Measurements from ENCODE around the gene DCAF12. TPM values are rescaled to one million over a fixed set of nuclear protein-coding genes. Genes with fewer than 3 reads are reported as not detected.

The DCAF12 gene
- 37.6 and 41.0 TPM in 2 replicates for total RNA-seq (ENCODE audit: low replicate concordance)

DNA sequence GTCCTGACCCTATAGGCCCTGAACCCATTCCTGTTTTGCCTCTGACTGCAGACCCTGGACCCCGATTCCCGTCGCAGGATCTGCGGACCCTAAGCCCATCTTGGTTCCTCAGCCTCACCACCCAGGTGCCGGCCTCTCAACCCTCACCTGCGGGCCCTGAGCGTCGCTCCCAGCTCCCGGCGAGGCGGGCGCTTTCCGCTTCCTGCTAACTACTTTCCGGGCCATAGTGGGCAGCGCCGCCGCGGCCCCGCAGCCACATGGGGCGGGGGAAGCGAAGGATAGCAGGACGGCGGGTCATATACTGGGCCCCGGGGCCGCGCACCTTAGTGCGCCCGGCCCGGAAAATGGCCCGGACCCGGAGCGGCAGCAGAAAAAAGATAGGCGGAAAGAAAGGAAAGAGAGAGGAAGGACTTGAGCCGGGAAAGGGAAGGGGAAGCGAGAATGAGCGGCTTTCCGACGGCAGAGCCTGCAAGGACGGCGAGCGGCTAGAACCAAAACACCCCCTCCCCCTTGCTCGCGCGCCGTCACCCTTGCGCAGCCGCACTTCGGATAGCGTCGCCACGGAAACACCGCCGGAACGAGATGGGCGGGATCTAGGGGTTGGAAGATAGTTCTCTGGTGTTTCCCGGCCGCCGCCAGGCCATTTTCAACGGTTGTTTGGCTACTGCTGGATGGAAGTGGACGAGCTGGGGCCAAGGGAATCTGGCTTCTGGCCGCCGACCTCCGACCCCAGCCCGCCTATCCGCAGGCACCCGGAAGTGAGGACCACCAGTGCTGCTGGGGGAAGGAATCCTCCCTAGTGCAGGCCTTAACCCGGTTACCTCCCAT, at the start of gene DCAF12:
Gene DCAF12, minus strand, starts transcription at position 492 of the 828 bp plus-strand sequence. Its CDS starts 267 bp downstream, at position 225.
- Mint-ChIP-seq H3K36me3 (peaks cover 14% of the 10 kb centered on the region), H3K4me3 (peak within 1 kb of the TSS; percentile 98), H3K27ac (peak within 1 kb of the TSS; percentile 98), H3K9me3 (no peaks in the 10 kb centered on the region), H3K4me1 (peaks cover 33% of the 10 kb centered on the region), H3K27me3 (ENCODE audit: insufficient read depth, low read depth) (no peaks in the 10 kb centered on the region)
- Histone ChIP-seq H3K9me3 (ENCODE audit: low read depth) (no peaks in the 10 kb centered on the region), H3K36me3 (peaks cover 12% of the 10 kb centered on the region), H3K4me2 (peak within 1 kb of the TSS; percentile 95), H2AFZ (replicated peaks) (peak within 1 kb of the TSS; percentile 86), H3K4me3 (peak within 1 kb of the TSS; percentile 87), H3K4me1 (peaks cover 19% of the 10 kb centered on the region), H3K9ac (peak within 1 kb of the TSS; percentile 73), H3F3A (ENCODE audit: low read depth) (peaks cover 8% of the 10 kb centered on the region), H3K79me2 (ENCODE audit: low read depth) (peaks cover 50% of the 10 kb centered on the region), H3K27ac (peak within 1 kb of the TSS; percentile 74), H3K27me3 (no peaks in the 10 kb centered on the region), H4K20me1 (ENCODE audit: low read depth) (peaks cover 24% of the 10 kb centered on the region)
- peak; percentile 51 for TF ChIP-seq EZH2 (IDR thresholded peaks at IDR 0.05)
- TF ChIP-seq, protein P1, sequence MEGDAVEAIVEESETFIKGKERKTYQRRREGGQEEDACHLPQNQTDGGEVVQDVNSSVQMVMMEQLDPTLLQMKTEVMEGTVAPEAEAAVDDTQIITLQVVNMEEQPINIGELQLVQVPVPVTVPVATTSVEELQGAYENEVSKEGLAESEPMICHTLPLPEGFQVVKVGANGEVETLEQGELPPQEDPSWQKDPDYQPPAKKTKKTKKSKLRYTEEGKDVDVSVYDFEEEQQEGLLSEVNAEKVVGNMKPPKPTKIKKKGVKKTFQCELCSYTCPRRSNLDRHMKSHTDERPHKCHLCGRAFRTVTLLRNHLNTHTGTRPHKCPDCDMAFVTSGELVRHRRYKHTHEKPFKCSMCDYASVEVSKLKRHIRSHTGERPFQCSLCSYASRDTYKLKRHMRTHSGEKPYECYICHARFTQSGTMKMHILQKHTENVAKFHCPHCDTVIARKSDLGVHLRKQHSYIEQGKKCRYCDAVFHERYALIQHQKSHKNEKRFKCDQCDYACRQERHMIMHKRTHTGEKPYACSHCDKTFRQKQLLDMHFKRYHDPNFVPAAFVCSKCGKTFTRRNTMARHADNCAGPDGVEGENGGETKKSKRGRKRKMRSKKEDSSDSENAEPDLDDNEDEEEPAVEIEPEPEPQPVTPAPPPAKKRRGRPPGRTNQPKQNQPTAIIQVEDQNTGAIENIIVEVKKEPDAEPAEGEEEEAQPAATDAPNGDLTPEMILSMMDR (IDR thresholded peaks at IDR 0.05): peak; percentile 4
- no peak for TF ChIP-seq EZH2phosphoT487 (IDR thresholded peaks at IDR 0.05)
- DNase-seq (ENCODE audit: low spot score): peak; percentile 96

DNA sequence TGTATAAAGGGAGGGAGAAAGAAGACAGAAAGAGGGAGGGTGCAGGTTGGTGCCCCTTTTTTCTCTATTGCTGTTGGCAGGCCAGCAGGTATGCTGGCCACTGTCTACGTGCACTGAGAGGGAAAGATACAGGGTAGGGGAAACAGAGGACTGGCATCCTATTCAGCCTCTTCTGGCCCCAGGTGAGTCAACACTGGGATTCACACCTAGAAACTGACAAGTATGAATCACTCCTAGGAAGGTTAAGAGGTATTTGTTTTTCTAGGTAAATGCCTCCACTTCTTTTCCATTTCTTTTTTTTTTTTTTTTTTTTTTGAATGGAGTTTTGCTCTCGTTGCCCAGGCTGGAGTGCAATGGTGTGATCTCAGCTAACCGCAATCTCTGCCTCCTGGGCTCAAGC, 49.6 kb upstream of the DCAF12 start:
- H3K4me1 Mint-ChIP-seq: peaks cover 16% of the 10 kb centered on the region
- Histone ChIP-seq H3K9me3 (ENCODE audit: low read depth) (no peaks in the 10 kb centered on the region), H3K27ac (no peak overlapping the region), H3K36me3 (no peaks in the 10 kb centered on the region), H3K4me1 (peaks cover 12% of the 10 kb centered on the region), H3K27me3 (no peaks in the 10 kb centered on the region), H3F3A (ENCODE audit: low read depth) (peaks cover 13% of the 10 kb centered on the region), H2AFZ (replicated peaks) (no peak overlapping the region), H3K4me2 (no peak overlapping the region), H4K20me1 (ENCODE audit: low read depth) (peaks cover 16% of the 10 kb centered on the region), H3K79me2 (ENCODE audit: low read depth) (peaks cover 32% of the 10 kb centered on the region), H3K9ac (no peak overlapping the region), H3K4me3 (no peak overlapping the region)
- peaks cover 3% of the 10 kb centered on the region for H3K27me3 Mint-ChIP-seq (ENCODE audit: insufficient read depth, low read depth)
- H3K4me3 Mint-ChIP-seq: no peak overlapping the region
- H3K9me3 Mint-ChIP-seq: no peaks in the 10 kb centered on the region
- TF ChIP-seq EZH2phosphoT487 (IDR thresholded peaks at IDR 0.05): no peak
- TF ChIP-seq EZH2 (IDR thresholded peaks at IDR 0.05): no peak
- TF ChIP-seq, protein P1 (IDR thresholded peaks at IDR 0.05): no peak
- no peaks in the 10 kb centered on the region for H3K36me3 Mint-ChIP-seq
- DNase-seq (ENCODE audit: low spot score): no peak
- no peak overlapping the region for H3K27ac Mint-ChIP-seq

DNA sequence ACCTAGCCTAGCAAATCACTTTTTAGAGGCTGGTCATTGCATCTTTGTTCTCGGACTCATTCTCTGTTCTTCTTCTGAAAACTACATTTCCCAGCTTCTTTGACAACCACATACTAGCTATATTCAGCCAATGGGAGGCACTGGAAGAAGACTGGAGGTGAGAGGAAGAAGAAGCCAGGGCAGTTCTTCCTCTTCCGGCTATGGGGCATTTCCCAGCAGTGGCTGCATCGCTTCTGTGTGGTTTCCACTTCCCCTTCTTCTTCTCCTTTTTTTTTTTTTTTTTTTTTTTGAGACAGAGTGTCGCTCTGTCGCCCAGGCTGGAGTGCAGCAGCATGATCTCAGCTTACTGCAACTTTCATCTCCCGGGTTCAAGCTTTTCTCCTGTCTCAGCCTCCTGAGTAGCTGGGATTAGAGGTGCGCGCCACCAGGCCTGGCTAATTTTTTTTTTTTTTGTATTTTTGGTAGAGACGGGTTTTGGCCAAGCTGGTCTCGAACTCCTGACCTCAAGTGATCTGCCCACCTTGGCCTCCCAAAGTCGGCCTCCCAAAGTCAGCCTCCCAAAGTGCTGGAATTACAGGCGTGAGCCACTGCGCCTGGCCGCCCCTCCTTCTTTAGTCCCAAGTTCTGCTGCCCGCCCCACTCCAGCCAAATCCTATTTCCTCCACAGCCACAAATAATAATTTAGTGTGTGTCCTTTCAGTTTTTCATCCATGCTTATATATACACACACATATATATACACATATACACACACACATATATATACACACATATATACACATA, 45.4 kb upstream of the DCAF12 start:
- Histone ChIP-seq H3K79me2 (ENCODE audit: low read depth) (no peaks in the 10 kb centered on the region), H3K4me3 (no peak overlapping the region), H3K27ac (no peak overlapping the region), H3K4me2 (no peak overlapping the region), H3K36me3 (no peaks in the 10 kb centered on the region), H3K9ac (no peak overlapping the region), H3K4me1 (no peaks in the 10 kb centered on the region), H3K9me3 (ENCODE audit: low read depth) (no peaks in the 10 kb centered on the region), H2AFZ (replicated peaks) (no peak overlapping the region), H3K27me3 (no peaks in the 10 kb centered on the region), H4K20me1 (ENCODE audit: low read depth) (no peaks in the 10 kb centered on the region), H3F3A (ENCODE audit: low read depth) (no peaks in the 10 kb centered on the region)
- Mint-ChIP-seq H3K9me3 (no peaks in the 10 kb centered on the region), H3K27ac (peak overlapping the region; percentile 21), H3K36me3 (no peaks in the 10 kb centered on the region), H3K27me3 (ENCODE audit: insufficient read depth, low read depth) (peaks cover 2% of the 10 kb centered on the region), H3K4me1 (no peaks in the 10 kb centered on the region), H3K4me3 (no peak overlapping the region)
- no peak for DNase-seq (ENCODE audit: low spot score)
- TF ChIP-seq, protein P1 (IDR thresholded peaks at IDR 0.05): no peak
- TF ChIP-seq EZH2phosphoT487 (IDR thresholded peaks at IDR 0.05): no peak
- no peak for TF ChIP-seq EZH2 (IDR thresholded peaks at IDR 0.05)
